HG02884 (cell line): Measurements from ENCODE around the gene TEAD2.

ENCODE experiments used
- ATAC-seq: cut with Tn5 transposase; IDR thresholded peaks from one replicate; pipeline ENCODE4 v1.9.1; 2021; ENCODE audit warnings: mild to moderate bottlenecking, moderate library complexity; ENCODE audit not compliant: unreplicated experiment

The TEAD2 gene

DNA sequence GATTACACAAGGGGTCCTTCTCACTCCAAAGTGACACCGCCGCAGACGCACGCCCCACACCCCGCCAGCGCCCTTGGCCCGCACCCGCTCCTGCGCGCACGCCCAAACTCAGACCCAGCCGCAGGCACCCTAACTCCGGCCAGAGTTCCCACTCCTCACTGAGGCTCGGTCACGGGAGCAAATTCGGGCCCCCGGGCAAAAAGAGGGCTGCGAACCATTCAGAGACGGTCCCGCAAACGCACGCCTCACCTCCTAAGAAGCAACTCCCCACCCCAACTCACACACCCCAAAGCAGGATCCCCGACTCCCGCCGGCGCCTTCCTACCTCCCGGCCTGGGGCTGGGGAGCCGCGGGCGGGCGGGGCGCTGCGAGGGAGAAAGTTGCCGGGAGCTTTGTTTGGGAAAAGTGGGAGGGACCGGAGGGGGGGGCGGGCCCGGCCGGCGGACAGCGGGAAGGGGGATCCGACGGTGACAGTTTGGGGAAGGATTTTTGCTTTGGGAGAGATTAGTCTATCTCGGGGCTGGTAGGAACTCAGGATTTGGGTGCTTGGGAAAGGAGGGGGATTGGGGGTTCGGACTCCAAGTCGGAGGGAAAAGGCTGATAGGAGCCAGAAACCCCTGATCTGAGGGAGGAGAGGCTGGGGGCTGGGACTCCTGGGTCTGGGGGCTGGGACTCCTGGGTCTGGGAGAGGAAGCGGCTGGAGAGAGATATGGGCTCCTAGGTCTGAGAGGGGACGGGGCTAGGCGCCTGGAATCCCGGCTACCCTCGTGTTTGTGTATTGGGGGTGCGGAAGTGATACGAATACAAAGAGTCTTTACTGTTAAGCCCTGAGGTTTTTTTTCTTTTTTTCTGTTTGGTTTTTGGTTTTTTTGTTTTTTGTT is at the start of gene TEAD2:
Gene TEAD2, minus strand, starts transcription at position 369 of the 881 bp plus-strand sequence. CDS start 2,341 bp downstream, outside the sequence.
- no peak for ATAC-seq

DNA sequence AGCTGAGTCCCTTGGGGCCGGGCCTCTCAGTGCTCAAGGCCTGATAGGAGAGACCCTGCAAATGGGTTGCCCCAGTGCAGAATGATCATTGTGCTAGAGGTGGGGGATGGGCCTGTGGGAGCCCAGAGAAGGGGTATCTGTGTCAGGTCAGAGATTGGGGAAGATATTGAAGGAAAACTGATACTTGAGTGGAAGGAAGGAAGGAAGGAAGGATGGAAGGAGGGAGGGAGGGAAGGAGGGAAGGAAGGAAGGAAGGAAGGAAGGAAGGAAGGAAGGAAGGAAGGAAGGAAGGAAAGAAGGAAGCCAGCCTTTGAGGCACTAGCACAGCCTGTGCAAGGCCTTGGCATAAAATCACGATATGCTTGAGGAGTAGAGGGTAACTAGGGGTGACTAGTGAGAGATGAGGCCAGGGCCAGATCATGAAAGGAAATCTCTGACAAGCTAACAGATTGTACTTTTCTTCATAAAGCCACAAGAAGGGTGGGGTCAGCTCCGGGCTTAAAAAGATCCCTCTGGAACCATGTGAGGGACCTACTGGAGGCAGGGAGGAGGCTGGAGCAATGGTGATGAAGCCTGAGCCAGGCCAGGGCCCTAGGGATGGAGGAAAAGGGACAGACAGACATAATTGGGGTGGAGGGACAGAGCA is 49.6 kb upstream of the TEAD2 start:
- ATAC-seq = no peak

DNA sequence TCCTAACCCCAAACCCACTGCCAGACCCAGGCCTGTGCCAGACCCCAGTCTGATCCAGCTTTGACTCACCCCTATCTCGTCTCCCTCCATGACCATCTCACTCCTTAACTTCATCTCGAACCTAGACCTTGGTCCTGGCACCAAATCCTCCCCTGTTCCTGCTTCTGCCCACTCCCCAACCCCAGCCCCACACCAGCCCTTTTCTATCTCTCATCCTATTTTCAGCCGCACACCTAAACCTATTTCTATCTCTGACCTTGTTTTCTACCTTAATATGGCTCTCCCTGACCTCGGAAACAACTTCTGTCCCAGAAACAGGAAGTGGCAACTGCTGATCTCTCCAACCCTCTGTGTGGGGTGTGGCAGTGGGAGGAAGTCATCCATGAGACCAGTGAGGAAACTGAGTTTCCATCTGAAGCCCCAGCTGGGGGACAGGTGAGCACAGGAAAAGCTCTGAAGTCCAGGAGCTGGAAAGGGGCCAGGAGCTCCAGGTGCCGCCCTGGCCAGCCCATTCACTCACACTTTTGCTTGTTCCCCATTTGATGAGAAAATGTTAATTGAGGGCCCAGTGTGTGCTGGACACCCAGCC is 47.3 kb upstream of the TEAD2 start:
- ATAC-seq = no peak

DNA sequence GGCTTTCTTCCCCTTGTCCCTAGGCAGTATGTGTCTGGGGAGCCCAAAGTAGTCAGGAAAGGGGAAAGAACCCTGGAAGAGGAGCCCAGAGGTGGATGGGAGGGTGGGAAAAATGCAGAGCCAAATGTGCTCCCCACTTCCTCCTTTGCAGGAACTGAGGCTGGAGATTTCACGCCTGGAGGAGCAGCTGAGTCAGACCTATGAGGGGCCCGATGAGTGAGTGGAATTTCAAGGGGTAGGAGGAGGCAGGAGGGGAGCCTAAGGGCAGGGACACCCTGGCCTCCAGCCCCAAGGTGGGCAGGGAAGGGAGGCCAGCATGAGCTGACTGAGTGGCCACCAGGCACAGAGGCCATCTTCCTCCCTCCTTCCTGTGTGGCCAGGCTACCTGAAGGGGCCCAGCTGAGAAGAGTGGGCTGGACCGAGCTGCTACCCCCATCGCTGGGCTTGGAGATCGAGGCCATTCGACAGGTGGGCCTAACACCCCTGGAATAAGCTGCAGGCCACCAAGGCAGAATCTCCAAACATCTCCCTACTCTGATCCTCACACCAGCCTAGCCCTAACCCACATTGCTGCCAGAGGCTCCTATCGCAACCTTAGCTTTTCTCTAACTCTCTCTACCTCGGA is 46.7 kb upstream of the TEAD2 start:
- no peak for ATAC-seq

DNA sequence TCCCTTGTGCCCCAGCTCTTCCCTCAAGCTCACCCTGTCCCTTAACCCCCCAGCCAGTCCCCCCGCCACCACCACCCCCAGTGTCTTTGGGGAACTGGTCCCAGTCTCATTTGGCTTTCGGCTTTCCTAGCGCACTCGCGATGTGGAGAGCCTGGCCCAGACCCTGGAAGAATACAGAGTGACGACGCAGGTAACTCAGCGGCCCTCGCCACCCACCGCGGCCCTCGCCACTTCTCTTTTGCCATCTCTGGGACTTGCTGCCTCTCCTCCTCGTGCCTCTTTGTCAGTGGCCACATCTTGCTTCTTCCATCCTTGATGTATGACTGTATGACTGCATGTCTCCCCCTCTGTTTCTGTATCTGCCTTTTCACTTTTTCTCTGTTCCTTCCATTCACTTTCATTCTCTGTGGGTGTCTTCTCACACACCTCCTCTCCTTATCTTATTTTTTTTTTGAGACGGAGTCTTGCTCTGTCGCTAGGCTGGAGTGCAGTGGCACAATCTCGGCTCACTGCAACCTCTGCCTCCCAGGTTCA is 45.3 kb upstream of the TEAD2 start:
- no peak for ATAC-seq

DNA sequence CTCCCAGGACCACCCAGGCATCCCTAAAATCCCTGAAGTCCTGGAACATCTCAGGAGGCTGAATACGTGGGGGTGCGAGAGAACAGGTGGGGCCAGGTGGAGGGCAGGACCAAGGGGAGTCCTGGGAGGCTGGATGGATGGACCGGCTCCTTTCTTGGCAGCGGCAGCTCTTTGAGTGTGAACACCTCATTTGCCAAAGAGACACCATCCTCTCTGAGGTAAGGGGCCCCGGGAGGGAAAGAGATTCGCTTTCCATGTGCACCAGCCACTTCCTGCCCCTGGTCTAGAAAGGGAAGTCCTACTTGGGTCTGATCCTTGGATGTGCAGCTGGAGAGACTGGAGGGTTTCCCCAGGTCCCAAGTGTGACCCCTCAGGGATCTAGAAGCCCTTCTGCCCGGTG is 44.9 kb upstream of the TEAD2 start:
- no peak for ATAC-seq

DNA sequence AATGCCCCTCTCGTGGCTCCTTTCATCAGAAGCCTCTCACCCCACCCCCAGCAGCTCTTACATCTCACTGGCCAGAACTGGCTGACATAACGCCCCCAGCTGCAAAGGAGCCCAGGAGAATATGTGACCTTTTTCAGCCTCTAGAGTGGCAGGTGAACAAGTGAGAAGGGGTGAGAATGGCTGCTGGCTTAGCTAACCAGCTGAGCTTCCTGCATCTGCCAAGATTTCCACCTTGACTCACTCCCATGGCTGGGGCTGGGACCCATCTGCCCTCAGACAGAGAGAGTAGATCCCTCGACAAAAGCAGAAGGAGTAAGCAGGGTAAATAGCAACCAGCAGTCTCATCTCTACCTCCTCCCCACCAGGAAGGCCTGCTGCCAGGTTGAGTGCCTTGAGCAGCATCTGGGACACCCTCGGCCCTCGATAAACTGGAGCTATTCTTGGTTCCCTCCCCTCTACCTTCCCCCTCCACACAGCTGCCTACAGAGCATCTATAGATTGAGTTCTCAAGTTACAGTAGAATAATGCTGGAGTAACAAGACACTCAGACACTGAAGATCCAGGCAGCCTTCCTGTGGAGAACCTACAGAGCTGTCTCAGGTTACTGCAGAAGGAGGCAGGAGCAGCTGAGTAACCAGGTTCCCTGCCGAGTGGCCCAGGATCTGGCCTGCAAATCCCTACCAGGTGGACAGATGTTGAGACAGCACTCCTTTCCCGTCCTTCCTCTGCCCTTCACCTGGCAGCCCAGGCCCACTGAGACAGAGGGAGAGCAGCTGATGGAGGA is 41.4 kb upstream of the TEAD2 start:
- ATAC-seq = no peak

DNA sequence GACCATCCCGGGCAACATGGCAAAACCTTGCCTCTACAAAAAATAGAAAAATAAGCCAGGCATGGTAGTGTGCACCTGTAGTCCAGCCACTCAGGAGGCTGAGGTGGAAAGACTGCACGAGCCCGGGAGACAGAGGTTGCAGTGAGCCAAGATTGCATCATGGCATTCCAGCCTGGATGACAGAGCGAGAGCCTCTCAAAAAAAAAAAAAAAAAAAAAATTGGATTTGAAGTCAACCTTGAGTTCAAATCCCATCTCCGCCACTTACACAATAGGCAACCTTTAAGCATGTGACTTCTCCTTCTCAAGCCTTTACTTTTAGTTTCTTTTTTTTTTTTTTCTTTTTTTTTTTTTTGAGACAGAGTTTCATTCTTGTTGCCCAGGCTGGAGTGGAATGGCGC is 37.8 kb upstream of the TEAD2 start:
- no peak for ATAC-seq

DNA sequence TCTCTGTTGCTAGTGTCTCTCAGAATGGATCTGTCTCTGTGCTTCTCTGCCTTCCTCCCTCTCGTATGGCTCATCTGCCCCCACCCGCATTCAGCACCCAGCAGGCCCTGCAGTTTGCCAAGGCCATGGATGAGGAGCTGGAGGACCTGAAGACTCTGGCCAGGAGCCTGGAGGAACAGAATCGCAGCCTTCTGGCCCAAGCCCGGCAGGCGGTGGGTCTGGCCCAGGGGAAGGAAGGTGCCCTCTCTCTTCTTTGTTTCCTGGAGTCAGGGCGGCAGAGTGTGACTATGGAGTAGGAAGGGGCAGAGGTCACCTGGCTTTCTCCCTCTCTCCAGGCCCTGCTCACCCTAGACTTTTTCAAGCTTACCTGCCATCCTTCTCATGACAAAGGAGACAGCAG is 36.7 kb upstream of the TEAD2 start:
- no peak for ATAC-seq

DNA sequence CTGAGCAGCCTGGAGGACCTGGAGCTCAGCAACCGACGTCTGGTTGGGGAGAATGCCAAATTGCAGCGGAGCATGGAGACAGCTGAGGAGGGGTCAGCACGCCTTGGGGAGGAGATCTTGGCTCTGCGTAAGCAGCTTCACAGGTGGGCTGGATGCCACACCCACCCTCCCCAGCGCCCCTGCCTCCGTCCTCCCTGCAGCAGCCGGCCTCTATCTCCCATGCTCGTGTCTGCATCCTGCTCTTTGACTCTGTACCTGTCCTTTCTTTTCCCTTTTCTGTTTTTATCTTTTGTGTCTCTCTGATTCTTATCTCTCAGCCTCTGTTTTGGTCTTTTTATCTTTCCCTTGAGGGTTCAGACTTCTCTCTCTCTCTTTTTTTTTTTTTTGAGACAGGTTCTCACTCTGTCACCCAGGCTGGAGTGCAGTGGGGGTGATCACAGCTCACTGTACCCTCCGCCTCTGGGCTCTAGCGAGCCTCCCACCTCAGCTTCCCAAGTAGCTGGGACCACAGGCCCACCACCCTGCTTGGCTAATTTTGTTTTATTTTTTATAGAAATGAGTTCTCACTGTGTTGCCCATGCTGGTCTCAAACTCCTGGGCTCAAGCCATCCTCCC is 35.9 kb upstream of the TEAD2 start:
- ATAC-seq = no peak

DNA sequence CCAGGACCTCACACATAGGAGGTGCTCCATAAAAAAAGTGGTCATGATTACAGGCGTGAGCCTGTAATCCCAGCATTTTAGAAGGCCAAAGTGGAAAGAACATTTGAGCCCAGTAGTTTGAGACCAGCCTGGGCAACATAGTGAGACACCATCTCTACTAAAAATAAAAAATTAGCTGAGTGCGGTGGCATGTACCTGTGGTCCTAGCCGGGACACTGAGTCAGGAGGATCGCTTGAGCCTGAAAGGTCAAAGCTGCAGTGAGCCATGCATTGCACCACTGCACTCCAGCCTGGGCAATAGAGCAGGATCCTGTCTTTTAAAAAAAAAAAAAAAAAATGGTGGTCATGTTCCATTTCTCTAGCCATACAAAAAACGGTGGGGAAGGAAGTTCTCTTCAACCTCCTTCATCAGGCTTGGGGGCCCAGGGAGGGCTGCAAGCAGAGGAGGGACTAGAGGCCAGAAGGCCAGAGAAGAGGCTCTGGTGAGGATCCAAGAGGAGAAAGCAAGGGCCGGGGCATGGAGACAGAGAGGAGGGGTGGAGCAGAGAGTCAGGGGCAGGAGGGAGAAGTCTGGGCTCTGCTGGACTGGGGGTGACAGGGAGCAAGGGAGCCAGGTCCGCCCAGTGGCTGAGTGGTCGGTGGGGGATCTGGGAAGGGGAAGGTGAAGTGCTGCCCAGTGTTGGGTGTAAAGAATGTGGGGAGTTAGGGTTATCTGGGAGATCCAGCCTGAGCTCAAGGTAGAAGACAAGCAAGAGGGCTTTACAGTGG is 34.7 kb upstream of the TEAD2 start:
- no peak for ATAC-seq

DNA sequence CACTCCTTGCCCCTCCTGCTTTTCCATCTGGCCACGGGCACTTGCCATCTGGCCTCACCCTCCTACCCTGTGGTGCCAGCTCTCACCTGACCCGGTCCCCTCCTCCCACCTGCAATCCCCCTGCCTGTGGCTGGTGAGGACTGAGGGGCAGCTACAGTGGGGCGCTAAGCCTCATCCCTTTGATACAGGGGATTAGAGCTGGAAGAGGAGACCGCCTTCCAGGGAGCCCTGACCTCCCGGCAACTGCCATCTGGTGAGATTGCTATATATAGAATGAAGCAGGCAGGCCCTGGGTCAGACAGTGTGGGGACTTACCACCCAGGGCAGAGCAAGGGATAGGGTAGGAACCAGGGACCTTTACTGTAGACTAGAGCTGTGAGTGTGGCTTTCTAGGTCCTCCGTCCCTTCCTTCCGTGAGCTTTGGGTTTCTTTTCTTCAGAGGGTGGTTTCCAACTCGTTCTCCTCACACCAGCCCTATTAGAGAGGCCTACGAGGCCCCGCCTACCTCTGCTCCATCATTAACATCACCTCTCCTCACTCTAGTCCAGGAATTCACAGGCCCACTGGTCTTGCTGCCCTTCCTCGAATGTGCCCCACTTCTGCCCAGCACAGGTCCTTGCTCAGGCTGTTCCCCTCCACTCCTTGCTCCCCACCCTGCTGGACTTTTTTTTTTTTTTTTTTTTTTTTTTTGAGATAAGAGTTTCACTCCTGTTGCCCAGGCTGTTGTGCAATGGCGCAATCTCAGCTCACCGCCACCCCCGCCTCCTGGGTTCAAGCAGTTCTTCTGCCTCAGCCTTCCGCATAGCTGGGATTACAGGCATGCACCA is 33.6 kb upstream of the TEAD2 start:
- ATAC-seq = no peak

DNA sequence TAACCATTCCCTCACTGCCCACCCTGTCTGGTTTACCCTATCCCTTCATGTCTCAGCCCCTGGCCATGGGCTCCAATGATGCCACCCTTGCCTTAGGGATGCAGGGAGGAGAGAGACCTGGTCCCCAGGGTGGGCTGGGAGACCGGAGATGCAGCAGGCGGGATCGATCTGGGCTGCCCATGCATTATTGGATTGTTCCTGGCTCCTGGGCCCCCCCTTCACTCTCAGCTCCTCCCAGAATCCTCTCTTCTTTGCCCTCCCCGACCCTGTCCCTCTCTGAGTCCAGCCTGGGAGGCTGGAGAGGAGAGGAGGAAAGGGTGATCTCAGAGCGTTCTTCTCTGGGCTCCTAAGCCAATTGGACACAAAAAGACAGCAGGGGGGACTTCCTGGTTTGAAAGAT is 31.7 kb upstream of the TEAD2 start:
- ATAC-seq = no peak

DNA sequence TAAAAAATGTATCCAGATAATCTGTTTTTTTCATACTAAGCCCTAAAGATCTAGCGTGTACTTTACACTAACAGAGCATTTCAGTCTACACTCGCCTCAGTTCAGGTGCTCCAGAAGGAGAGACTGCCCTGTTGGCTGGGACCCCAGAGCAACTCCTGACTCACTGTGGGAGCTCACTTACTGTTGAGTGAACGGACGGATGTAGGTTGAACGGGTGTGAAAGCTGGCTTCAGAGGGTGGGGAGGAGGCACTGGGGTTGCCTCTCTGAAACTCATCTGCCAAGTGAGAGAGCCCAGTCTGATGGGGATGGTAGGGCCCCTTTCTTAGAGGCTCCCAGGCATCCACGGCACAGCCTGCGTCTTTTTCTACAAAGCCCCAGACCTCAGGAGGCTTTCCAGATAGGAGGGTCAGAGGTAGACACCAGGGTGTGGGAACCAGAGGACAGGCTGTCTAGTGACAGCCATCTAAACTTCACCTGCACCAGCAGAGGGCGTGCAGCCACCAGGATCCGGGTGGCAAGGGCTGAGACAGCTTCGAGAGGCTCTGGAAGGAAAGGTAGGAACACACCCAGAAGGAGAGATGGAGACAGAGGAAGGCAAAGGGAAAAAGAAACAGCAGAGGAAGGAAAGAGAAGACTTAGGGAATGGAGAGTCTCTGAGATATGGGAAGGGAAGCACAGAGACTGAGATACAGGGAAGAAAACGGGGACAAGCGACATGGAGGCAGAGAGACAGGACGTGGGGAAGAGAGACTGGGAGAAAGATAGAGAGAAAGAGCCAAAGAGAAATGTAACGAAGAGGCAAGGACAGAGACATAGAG is 29.6 kb upstream of the TEAD2 start:
- no peak for ATAC-seq

DNA sequence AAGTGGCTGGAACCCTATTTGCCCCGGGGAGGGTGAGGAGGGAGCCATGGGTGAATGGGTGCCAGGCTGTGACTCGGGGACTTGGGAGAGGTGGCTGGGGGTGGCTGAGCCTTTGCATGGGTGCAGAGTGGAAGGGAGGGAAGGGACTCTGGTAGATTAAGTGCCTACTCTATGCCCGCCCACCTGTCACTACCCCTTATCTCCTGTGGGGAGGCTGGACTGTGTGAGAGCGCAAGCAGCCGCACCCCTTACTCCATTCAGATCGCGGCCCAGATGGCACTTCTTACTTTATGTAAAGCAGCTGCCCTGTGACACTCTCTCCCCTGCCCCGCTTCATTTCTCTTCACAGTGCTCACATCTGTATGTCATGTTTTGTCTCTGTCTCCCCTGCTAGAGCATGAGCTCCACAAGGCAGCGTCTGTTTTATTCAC is 28.7 kb upstream of the TEAD2 start:
- no peak for ATAC-seq

DNA sequence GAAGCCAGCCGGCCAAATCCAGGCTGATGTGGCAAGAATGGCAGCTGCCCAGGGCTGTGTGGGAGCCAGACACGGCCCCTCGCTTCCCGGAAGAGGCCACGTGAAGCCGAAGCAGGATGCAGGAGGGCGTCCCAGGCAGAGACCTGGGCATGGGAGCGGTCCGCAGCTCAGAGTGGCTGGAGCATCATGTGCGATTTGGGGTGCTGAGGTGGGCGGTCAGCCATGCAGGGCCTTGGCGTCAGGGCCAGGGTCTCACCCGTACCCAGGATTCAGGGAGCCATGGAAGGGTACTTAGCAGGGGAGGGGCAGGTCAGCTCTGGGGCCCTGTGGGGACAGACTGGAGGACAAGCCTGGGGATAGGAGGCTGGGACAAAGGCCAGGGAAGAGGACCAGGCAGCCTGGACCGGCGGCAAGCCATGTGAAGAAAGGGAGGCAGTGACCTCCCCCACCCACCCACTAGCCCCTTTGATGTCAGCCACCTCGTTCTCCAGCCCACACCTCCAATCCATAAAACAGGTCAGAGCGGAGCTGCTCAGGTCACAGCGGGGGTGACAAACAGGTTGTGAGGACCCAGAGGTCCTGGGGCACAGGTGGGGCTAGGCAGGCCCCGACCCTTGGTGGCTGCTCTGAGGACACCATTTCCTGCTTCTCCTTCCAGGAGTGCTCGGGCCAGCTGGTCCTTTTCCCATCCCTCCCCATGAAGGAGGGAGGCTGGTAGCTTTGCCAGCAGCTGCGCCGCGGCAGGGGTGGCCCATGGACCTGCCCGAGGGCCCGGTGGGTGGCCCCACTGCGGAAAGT is 28.1 kb upstream of the TEAD2 start:
- ATAC-seq = no peak

DNA sequence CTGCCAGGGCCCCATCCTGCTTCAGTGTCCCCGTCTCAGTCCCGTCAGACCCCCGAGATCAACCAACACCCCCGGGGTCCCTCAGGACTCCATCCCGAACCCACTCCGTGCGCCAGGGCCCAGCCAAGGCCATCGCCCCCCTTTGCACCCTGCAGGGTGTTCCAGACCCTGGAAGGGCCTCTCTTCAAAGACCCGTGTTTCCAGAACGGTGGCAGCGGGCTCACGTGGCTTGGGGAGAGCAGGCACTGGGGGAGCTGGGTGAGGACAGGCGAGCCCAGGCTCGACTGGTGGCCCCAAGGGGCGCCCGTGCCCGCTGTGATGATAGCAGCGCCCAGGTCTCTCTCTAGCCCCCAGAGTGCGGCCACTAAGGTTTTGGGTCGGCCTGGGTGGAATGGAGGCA is 27.2 kb upstream of the TEAD2 start:
- no peak for ATAC-seq
